PC-9 (cell line): ENCODE results near the gene CA6.
"Not testable (repeated sequence)": the region's sequence is repeated elsewhere in the genome, so short reads cannot be mapped to it uniquely, and the experiment has no call there.

Experiments used
- CTCF ChIP-seq: fragments of 200-600 bp; sonication (generic); conservative IDR thresholded peaks from 2 replicates; pipeline ENCODE4 v1.6.1; 2017; ENCODE audit warnings: mixed run types, antibody characterized with exemption, mild to moderate bottlenecking, moderate library complexity
- EZH2 ChIP-seq: fragments of 200-600 bp; sonication (generic); IDR thresholded peaks from 2 replicates; pipeline ENCODE4 v1.8.0; 2017; ENCODE audit warnings: antibody characterized with exemption, low read depth

DNA sequence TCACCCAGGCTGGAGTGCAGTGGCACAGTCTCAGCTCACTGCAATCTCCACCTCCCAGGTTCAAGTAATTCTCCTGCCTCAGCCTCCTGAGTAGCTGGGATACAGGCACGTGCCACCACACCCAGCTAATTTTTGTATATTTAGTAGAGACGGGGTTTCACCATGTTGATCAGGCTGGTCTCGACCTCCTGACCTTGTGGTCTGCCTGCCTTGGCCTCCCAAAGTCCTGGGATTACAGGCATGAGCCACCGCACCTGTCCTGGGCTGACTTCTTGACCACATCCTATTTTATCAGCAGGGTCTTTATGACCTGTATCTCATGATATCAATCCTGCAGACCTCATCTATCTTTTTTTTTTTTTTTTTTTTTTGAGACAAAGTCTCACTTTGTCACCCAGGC, 45.0 kb upstream of the CA6 start:
- not testable (repeated sequence) for TF ChIP-seq CTCF, EZH2
